ENCODE data around the gene C17orf113.

Gene C17orf113

GRCh38 chr17:42087042-42087701, 36.8 kb upstream of the C17orf113 start:
- no peaks in the 10 kb centered on the region for H3K9me2 ChIP-seq (ENCODE audit: low read depth, low read length)
- no peaks in the 10 kb centered on the region for H3K4me1 ChIP-seq (ENCODE audit: insufficient read depth, low read length, severe bottlenecking)
- H3K79me2 ChIP-seq (ENCODE audit: insufficient read depth, low read length) = no peaks in the 10 kb centered on the region
- H2AFZ ChIP-seq (ENCODE audit: low read length) = no peak overlapping the region
- no peaks in the 10 kb centered on the region for H3K9me3 ChIP-seq (ENCODE audit: low read length)
- H3K36me3 ChIP-seq (ENCODE audit: insufficient read depth, low read length) = no peaks in the 10 kb centered on the region
- H3K9ac ChIP-seq (ENCODE audit: low read length) = no peak overlapping the region
- no peak overlapping the region for H3K4me2 ChIP-seq (ENCODE audit: low read length)
- no peak overlapping the region for H3K4me3 ChIP-seq (ENCODE audit: low read depth, low read length, poor library complexity, severe bottlenecking)
- H3K27ac ChIP-seq (ENCODE audit: low read depth, low read length, poor library complexity, severe bottlenecking) = no peak overlapping the region
- TF ChIP-seq EZH2 (IDR thresholded peaks at IDR 0.05; ENCODE audit: borderline replicate concordance, low read length) = no peak
- no peak for TF ChIP-seq CTCF (IDR thresholded peaks at IDR 0.05; ENCODE audit: low read length)
- H4K20me1 ChIP-seq (ENCODE audit: insufficient read depth, low read length) = no peaks in the 10 kb centered on the region
- no peaks in the 10 kb centered on the region for H3F3A ChIP-seq (ENCODE audit: insufficient read depth, low read length)
- H3K27me3 ChIP-seq (ENCODE audit: insufficient read depth, low read length) = no peaks in the 10 kb centered on the region

GRCh38 chr17:42081516-42082129, 31.2 kb upstream of the C17orf113 start:
- Histone ChIP-seq H3F3A (ENCODE audit: insufficient read depth, low read length) (no peaks in the 10 kb centered on the region), H3K79me2 (ENCODE audit: insufficient read depth, low read length) (no peaks in the 10 kb centered on the region), H3K9me2 (ENCODE audit: low read depth, low read length) (no peaks in the 10 kb centered on the region), H3K36me3 (ENCODE audit: insufficient read depth, low read length) (no peaks in the 10 kb centered on the region), H3K4me3 (ENCODE audit: low read depth, low read length, poor library complexity, severe bottlenecking) (no peak overlapping the region), H2AFZ (ENCODE audit: low read length) (no peak overlapping the region), H3K9me3 (ENCODE audit: low read length) (no peaks in the 10 kb centered on the region), H3K9ac (ENCODE audit: low read length) (no peak overlapping the region), H3K27ac (ENCODE audit: low read depth, low read length, poor library complexity, severe bottlenecking) (no peak overlapping the region), H3K27me3 (ENCODE audit: insufficient read depth, low read length) (peaks cover 3% of the 10 kb centered on the region; the same call in 1 of the 2 replicates), H3K4me1 (ENCODE audit: insufficient read depth, low read length, severe bottlenecking) (no peaks in the 10 kb centered on the region), H4K20me1 (ENCODE audit: insufficient read depth, low read length) (no peaks in the 10 kb centered on the region), H3K4me2 (ENCODE audit: low read length) (no peak overlapping the region)
- TF ChIP-seq EZH2 (IDR thresholded peaks at IDR 0.05; ENCODE audit: borderline replicate concordance, low read length) (no peak), CTCF (IDR thresholded peaks at IDR 0.05; ENCODE audit: low read length) (no peak)

- H3K27me3 ChIP-seq (ENCODE audit: insufficient read depth, low read length) = peaks cover 3% of the 10 kb centered on the region; the same call in 1 of the 2 replicates
- no peaks in the 10 kb centered on the region for H4K20me1 ChIP-seq (ENCODE audit: insufficient read depth, low read length)
Measured at GRCh38 chr17:42079541-42079940, 29.1 kb upstream of the C17orf113 start.

More at GRCh38 chr17:42079541-42079940, 29.1 kb upstream of the C17orf113 start:
- Histone ChIP-seq H3K9me3 (ENCODE audit: low read length) (no peaks in the 10 kb centered on the region), H3K4me3 (ENCODE audit: low read depth, low read length, poor library complexity, severe bottlenecking) (no peak overlapping the region), H3K4me2 (ENCODE audit: low read length) (no peak overlapping the region), H3K79me2 (ENCODE audit: insufficient read depth, low read length) (no peaks in the 10 kb centered on the region), H3F3A (ENCODE audit: insufficient read depth, low read length) (no peaks in the 10 kb centered on the region), H3K27ac (ENCODE audit: low read depth, low read length, poor library complexity, severe bottlenecking) (no peak overlapping the region), H3K4me1 (ENCODE audit: insufficient read depth, low read length, severe bottlenecking) (no peaks in the 10 kb centered on the region), H3K9ac (ENCODE audit: low read length) (no peak overlapping the region), H3K9me2 (ENCODE audit: low read depth, low read length) (no peaks in the 10 kb centered on the region), H2AFZ (ENCODE audit: low read length) (no peak overlapping the region), H3K36me3 (ENCODE audit: insufficient read depth, low read length) (no peaks in the 10 kb centered on the region)
- TF ChIP-seq CTCF (IDR thresholded peaks at IDR 0.05; ENCODE audit: low read length) = no peak
- TF ChIP-seq EZH2 (IDR thresholded peaks at IDR 0.05; ENCODE audit: borderline replicate concordance, low read length) = no peak
